ENCODE results near the gene RPP38. TPM values are rescaled to one million over a fixed set of nuclear protein-coding genes. Genes with fewer than 3 reads are reported as not detected.

RPP38 gene
- total RNA-seq, 1 experiment from 2014 or later = 30.8 TPM

DNA sequence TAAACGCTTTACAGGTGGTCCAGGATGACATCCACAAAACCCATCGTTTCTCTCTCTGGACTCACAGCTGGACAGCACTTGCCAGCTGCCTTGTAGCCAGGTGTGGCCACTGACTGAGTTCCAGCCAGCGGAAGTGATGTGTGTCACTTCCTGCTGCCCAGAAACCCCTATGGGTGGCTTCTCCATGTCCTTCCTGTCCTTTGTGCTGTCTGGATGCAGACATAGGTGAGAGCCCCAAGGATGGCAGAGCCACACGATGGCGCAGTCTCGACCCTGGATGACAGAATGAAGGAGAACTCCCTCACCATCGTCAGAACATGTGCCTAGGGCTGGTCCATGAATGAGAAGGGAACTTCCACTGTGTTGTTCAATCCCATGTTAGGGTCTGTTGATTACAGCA lies 49.2 kb downstream of the RPP38 start:
- POLR2A ChIA-PET = no interaction called here

DNA sequence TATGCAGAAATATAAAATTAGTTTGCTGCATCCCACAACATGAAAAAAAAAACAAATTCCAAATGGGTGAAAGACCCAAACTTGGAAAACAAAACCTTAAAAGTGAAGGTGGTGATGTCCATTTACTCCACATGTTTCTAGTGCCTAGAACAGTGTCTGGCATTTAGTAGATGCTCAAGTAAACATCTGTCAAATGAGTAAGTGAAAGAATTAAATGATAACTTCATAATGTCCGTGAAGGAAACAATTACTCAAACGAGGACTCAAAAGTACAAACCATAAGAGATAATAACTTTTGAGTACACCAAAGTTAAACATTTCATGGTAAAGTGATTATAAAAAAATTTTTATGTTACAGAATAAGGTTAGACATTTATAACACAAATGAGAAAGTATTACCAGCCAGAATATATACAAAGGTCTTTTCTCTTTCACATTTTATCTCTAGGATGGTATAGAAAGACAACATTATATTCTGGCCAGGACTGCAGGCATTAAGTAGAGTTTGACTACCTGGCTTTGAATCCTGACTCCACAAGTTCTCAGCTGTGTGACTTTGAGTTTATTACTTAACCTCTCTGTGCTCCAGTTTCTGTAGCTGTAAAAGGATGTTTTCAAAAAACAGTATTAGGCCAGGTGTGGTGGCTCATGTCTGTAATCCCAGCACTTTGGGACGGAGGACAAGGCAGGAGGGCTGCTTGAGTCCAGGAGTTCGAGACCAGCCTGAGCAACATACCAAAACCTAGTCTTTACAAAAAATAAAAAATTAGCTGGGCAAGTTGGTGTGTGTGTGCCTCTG lies 50.6 kb downstream of the RPP38 start:
- Mint-ChIP-seq H3K9me3 (ENCODE audit: unreplicated experiment) (no peaks in the 10 kb centered on the region), H3K4me3 (ENCODE audit: unreplicated experiment) (no peak overlapping the region), H3K27me3 (ENCODE audit: insufficient read depth, unreplicated experiment) (no peaks in the 10 kb centered on the region), H3K27ac (ENCODE audit: low read depth, unreplicated experiment) (no peak overlapping the region), H3K4me1 (ENCODE audit: insufficient read depth, unreplicated experiment) (no peaks in the 10 kb centered on the region), H3K36me3 (ENCODE audit: insufficient read depth, unreplicated experiment) (no peaks in the 10 kb centered on the region)
- CTCF ChIA-PET = interaction anchor here (0.6 kb wide), 1 partner anchor 279 kb away, joined by 3 read pairs; no protein-coding TSS in a partner anchor
- BruUV-seq (replicated peaks) = no TSS peak
- intact Hi-C loops (cut with micrococcal nuclease) = no loop called here
- TF ChIP-seq, protein P1, sequence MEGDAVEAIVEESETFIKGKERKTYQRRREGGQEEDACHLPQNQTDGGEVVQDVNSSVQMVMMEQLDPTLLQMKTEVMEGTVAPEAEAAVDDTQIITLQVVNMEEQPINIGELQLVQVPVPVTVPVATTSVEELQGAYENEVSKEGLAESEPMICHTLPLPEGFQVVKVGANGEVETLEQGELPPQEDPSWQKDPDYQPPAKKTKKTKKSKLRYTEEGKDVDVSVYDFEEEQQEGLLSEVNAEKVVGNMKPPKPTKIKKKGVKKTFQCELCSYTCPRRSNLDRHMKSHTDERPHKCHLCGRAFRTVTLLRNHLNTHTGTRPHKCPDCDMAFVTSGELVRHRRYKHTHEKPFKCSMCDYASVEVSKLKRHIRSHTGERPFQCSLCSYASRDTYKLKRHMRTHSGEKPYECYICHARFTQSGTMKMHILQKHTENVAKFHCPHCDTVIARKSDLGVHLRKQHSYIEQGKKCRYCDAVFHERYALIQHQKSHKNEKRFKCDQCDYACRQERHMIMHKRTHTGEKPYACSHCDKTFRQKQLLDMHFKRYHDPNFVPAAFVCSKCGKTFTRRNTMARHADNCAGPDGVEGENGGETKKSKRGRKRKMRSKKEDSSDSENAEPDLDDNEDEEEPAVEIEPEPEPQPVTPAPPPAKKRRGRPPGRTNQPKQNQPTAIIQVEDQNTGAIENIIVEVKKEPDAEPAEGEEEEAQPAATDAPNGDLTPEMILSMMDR (IDR thresholded peaks at IDR 0.05; ENCODE audit: unreplicated experiment) = no peak
- DNase-seq (ENCODE audit: unreplicated experiment) = no peak
- POLR2A ChIA-PET = interaction anchor here (0.7 kb wide), 1 partner anchor 20 kb away, joined by 3 read pairs; no protein-coding TSS in a partner anchor

More for the DNA sequence above, 49.2 kb downstream of the RPP38 start:
- intact Hi-C loops (cut with micrococcal nuclease) = no loop called here
- Mint-ChIP-seq H3K9me3 (ENCODE audit: unreplicated experiment) (no peaks in the 10 kb centered on the region), H3K27ac (ENCODE audit: low read depth, unreplicated experiment) (no peak overlapping the region), H3K4me3 (ENCODE audit: unreplicated experiment) (no peak overlapping the region), H3K36me3 (ENCODE audit: insufficient read depth, unreplicated experiment) (peaks cover 3% of the 10 kb centered on the region), H3K4me1 (ENCODE audit: insufficient read depth, unreplicated experiment) (no peaks in the 10 kb centered on the region), H3K27me3 (ENCODE audit: insufficient read depth, unreplicated experiment) (no peaks in the 10 kb centered on the region)
- TF ChIP-seq, protein P1 (IDR thresholded peaks at IDR 0.05; ENCODE audit: unreplicated experiment) = no peak
- no TSS peak for BruUV-seq (replicated peaks)
- DNase-seq (ENCODE audit: unreplicated experiment) = no peak
- CTCF ChIA-PET = interaction anchor here (0.5 to 0.7 kb wide), 2 partner anchors 27 to 40 kb away, joined by 4 read pairs; no protein-coding TSS in a partner anchor

DNA sequence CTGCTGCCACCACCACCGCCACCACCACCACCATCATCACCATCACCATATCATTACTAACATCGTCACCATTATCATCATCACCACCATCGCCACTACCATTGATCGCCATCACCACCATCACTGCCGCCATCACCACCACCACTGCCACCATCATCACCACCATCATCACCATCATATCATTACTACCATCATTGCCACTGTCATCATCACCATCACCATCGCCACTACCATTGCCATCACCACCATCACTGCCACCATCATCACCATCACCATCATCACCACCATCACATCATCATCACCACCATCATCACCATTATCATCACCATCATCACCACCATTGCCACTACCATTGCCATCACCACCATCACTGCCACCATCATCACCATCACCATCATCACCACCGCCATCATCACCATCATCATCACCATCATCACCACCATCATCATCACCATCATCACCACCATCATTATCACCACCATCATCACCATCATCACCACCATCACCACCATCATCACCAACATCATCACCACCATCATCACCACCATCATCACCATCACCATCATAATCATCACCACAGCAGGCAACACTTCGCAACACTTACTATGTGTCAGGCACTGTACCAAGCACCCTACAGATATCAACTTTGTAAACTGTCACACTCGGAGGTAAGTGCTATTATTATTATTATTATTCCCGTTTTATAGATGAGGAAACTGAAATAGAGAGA lies 52.1 kb downstream of the RPP38 start:
- no peaks in the 10 kb centered on the region for H3K27me3 Mint-ChIP-seq (ENCODE audit: insufficient read depth, unreplicated experiment)
- no peak overlapping the region for H3K27ac Mint-ChIP-seq (ENCODE audit: low read depth, unreplicated experiment)
- H3K4me1 Mint-ChIP-seq (ENCODE audit: insufficient read depth, unreplicated experiment) = no peaks in the 10 kb centered on the region
- DNase-seq (ENCODE audit: unreplicated experiment) = no peak
- TF ChIP-seq, protein P1 (IDR thresholded peaks at IDR 0.05; ENCODE audit: unreplicated experiment) = no peak
- POLR2A ChIA-PET = no interaction called here
- CTCF ChIA-PET = no interaction called here
- no peaks in the 10 kb centered on the region for H3K36me3 Mint-ChIP-seq (ENCODE audit: insufficient read depth, unreplicated experiment)
- H3K9me3 Mint-ChIP-seq (ENCODE audit: unreplicated experiment) = no peaks in the 10 kb centered on the region
- intact Hi-C loops (cut with micrococcal nuclease) = no loop called here
- no TSS peak for BruUV-seq (replicated peaks)
- H3K4me3 Mint-ChIP-seq (ENCODE audit: unreplicated experiment) = no peak overlapping the region

DNA sequence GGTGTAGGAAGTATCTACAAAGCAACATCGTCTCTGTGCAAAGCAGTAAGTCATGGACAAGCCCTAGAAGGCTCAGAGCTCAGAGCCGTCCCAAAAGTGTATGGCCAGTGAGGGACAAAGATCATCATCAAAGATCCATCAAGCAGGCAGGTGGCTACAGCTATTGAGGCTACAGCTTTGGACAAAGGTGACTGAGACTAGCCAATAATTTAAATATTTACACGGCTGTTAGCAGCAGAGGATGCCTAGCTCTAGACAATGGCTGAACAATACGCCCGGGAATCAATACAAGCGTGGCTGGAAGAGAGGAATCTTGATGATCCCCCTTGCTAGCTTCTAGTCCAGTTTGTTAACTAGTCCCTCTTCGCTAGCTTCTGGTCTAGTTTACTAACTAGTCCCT lies 53.4 kb downstream of the RPP38 start:
- intact Hi-C loops (cut with micrococcal nuclease) = no loop called here
- no peak overlapping the region for H3K4me3 Mint-ChIP-seq (ENCODE audit: unreplicated experiment)
- H3K27ac Mint-ChIP-seq (ENCODE audit: low read depth, unreplicated experiment) = no peak overlapping the region
- no peaks in the 10 kb centered on the region for H3K27me3 Mint-ChIP-seq (ENCODE audit: insufficient read depth, unreplicated experiment)
- DNase-seq (ENCODE audit: unreplicated experiment) = no peak
- BruUV-seq (replicated peaks) = no TSS peak
- H3K9me3 Mint-ChIP-seq (ENCODE audit: unreplicated experiment) = no peaks in the 10 kb centered on the region
- no peaks in the 10 kb centered on the region for H3K4me1 Mint-ChIP-seq (ENCODE audit: insufficient read depth, unreplicated experiment)
- H3K36me3 Mint-ChIP-seq (ENCODE audit: insufficient read depth, unreplicated experiment) = no peaks in the 10 kb centered on the region
- ChIA-PET POLR2A (interaction anchor here (0.6 to 1.2 kb wide), 2 partner anchors 9 to 17 kb away, joined by 3 to 4 read pairs; no protein-coding TSS in a partner anchor), CTCF (interaction anchor here (0.6 to 2.0 kb wide), 3 partner anchors 17 to 605 kb away, joined by 3 to 7 read pairs (median 3); no protein-coding TSS in a partner anchor)
- TF ChIP-seq, protein P1 (IDR thresholded peaks at IDR 0.05; ENCODE audit: unreplicated experiment) = no peak

Measured in MCF 10A (cell line).